H9 (cell line): ENCODE data around the gene CACNB3. TPM values are rescaled to one million over a fixed set of nuclear protein-coding genes. Genes with fewer than 3 reads are reported as not detected.
A peak's percentile ranks its signal among the peaks of the same experiment; 100 is the strongest.

Source experiments
- DNase-seq: peaks from one replicate; pipeline ENCODE4 v3.0.0-alpha.2; 2017
- H2AFZ ChIP-seq: one replicate; pipeline ENCODE4 v1.6.1; 2013; ENCODE audit warnings: mild to moderate bottlenecking, low read length, control low read depth, moderate library complexity
- H2AK5ac ChIP-seq: 2 replicates; pipeline ENCODE4 v1.6.1; 2013; ENCODE audit warnings: low read length, control low read depth, mixed read lengths; ENCODE audit not compliant: insufficient read length
- H2BK120ac ChIP-seq: one replicate; pipeline ENCODE4 v1.6.1; 2013; ENCODE audit warnings: low read depth, mild to moderate bottlenecking, low read length, control low read depth, inconsistent platforms; ENCODE audit not compliant: poor library complexity, severe bottlenecking
- H2BK12ac ChIP-seq: 2 replicates; pipeline ENCODE4 v1.6.1; 2013; ENCODE audit warnings: low read length, control low read depth, mixed read lengths, low read depth; ENCODE audit not compliant: insufficient read length
- H2BK15ac ChIP-seq: 2 replicates; pipeline ENCODE4 v1.6.1; 2013; ENCODE audit warnings: low read depth, low read length, control low read depth
- H2BK20ac ChIP-seq: one replicate; pipeline ENCODE4 v1.6.1; 2013; ENCODE audit warnings: low read depth, mild to moderate bottlenecking, low read length, control low read depth, inconsistent platforms; ENCODE audit not compliant: poor library complexity, severe bottlenecking
- H2BK5ac ChIP-seq: 2 replicates; pipeline ENCODE4 v1.6.1; 2013; ENCODE audit warnings: low read length, control low read depth, mixed read lengths; ENCODE audit not compliant: insufficient read length
- H3K14ac ChIP-seq: 2 replicates; pipeline ENCODE4 v1.6.1; 2013; ENCODE audit warnings: low read length, control low read depth; ENCODE audit not compliant: insufficient read depth
- H3K18ac ChIP-seq: 2 replicates; pipeline ENCODE4 v1.6.1; 2013; ENCODE audit warnings: low read depth, mild to moderate bottlenecking, mixed read lengths, low read length, control low read depth; ENCODE audit not compliant: insufficient read length
- H3K23ac ChIP-seq: 2 replicates; pipeline ENCODE4 v1.6.1; 2013; ENCODE audit warnings: low read length, control low read depth, mixed read lengths, low read depth; ENCODE audit not compliant: insufficient read length
- H3K23me2 ChIP-seq: 2 replicates; pipeline ENCODE4 v1.6.1; 2013; ENCODE audit warnings: low read depth, mild to moderate bottlenecking, mixed read lengths, low read length, control low read depth; ENCODE audit not compliant: insufficient read length, poor library complexity, severe bottlenecking
- H3K27ac ChIP-seq: 2 replicates; pipeline ENCODE4 v1.5.1; 2013; ENCODE audit warnings: low read length, control low read depth, mixed read lengths, low read depth; ENCODE audit not compliant: insufficient read length
- H3K27me3 ChIP-seq: 2 replicates; pipeline ENCODE4 v1.6.1; 2013; ENCODE audit warnings: low read length, control low read depth, inconsistent platforms; ENCODE audit not compliant: insufficient read depth
- H3K4ac ChIP-seq: 2 replicates; pipeline ENCODE4 v1.6.1; 2013; ENCODE audit warnings: low read depth, mild to moderate bottlenecking, control low read depth, inconsistent platforms, low read length, moderate library complexity
- H3K4me1 ChIP-seq: 2 replicates; pipeline ENCODE4 v1.6.1; 2013; ENCODE audit warnings: low read length, control low read depth, inconsistent platforms; ENCODE audit not compliant: insufficient read depth
- H3K4me2 ChIP-seq: 2 replicates; pipeline ENCODE4 v1.6.1; 2013; ENCODE audit warnings: low read length, control low read depth, mixed read lengths; ENCODE audit not compliant: insufficient read length, insufficient read depth
- H3K56ac ChIP-seq: 2 replicates; pipeline ENCODE4 v1.6.1; 2013; ENCODE audit warnings: low read depth, mild to moderate bottlenecking, mixed read lengths, low read length, control low read depth; ENCODE audit not compliant: insufficient read length
- H3K79me1 ChIP-seq: 2 replicates; pipeline ENCODE4 v1.6.1; 2013; ENCODE audit warnings: low read depth, mild to moderate bottlenecking, moderate library complexity, low read length, control low read depth, inconsistent platforms; ENCODE audit not compliant: insufficient read depth, poor library complexity, severe bottlenecking
- H3K79me2 ChIP-seq: 2 replicates; pipeline ENCODE4 v1.6.1; 2013; ENCODE audit warnings: low read length, control low read depth, inconsistent platforms; ENCODE audit not compliant: insufficient read depth
- H3K9ac ChIP-seq: 2 replicates; pipeline ENCODE4 v1.6.1; 2013; ENCODE audit warnings: low read length, control low read depth, mixed read lengths; ENCODE audit not compliant: insufficient read length; ENCODE audit errors: extremely low read depth
- H3K9me3 ChIP-seq: one replicate; pipeline ENCODE4 v1.6.1; 2013; ENCODE audit warnings: low read depth, low read length, inconsistent platforms; ENCODE audit not compliant: control insufficient read depth
- H3T11ph ChIP-seq: one replicate; pipeline ENCODE4 v1.6.1; 2013; ENCODE audit warnings: mild to moderate bottlenecking, low read length, control low read depth, inconsistent platforms
- H4K20me1 ChIP-seq: one replicate; pipeline ENCODE4 v1.6.1; 2013; ENCODE audit not compliant: control insufficient read depth, insufficient read length, insufficient read depth
- H4K5ac ChIP-seq: 2 replicates; pipeline ENCODE4 v1.6.1; 2013; ENCODE audit warnings: low read depth, mild to moderate bottlenecking, mixed read lengths, low read length, control low read depth; ENCODE audit not compliant: insufficient read length
- H4K8ac ChIP-seq: replicated peaks from 2 replicates; pipeline ENCODE4 v1.6.1; 2013; ENCODE audit warnings: low read length, control low read depth, mixed read lengths, low read depth; ENCODE audit not compliant: insufficient read length
- H4K91ac ChIP-seq: 2 replicates; pipeline ENCODE4 v1.6.1; 2013; ENCODE audit warnings: low read depth, mild to moderate bottlenecking, moderate library complexity, mixed read lengths, low read length, control low read depth; ENCODE audit not compliant: insufficient read length
- H3K27ac Mint-ChIP-seq, 3 experiments: 2 replicates in 2 of 3; 3 replicates in 1 of 3; pipeline ENCODE4 v1.8.0; 2020 to 2021; ENCODE audit warnings: mixed read lengths in 3 of 3, mild to moderate bottlenecking in 1 of 3, moderate library complexity in 1 of 3
- H3K27me3 Mint-ChIP-seq: 2 replicates; pipeline ENCODE4 v1.8.0; 2021; ENCODE audit warnings: low read depth, mild to moderate bottlenecking, moderate library complexity, mixed read lengths
- H3K36me3 Mint-ChIP-seq, 3 experiments: 2 replicates in 2 of 3; 3 replicates in 1 of 3; pipeline ENCODE4 v1.8.0; 2020 to 2021; ENCODE audit warnings: low read depth in 3 of 3, mixed read lengths in 3 of 3; ENCODE audit not compliant: insufficient read depth in 1 of 3
- H3K4me1 Mint-ChIP-seq, 2 experiments: 2 replicates each; pipeline ENCODE4 v1.8.0; 2020; ENCODE audit warnings: mixed read lengths in 2 of 2
- H3K4me3 Mint-ChIP-seq, 2 experiments: 2 replicates in 1 of 2; 3 replicates in 1 of 2; pipeline ENCODE4 v1.8.0; 2020 to 2021; ENCODE audit warnings: mild to moderate bottlenecking in 2 of 2, mixed read lengths in 2 of 2, moderate library complexity in 1 of 2
- H3K9me3 Mint-ChIP-seq, 2 experiments: 2 replicates in 1 of 2; 3 replicates in 1 of 2; pipeline ENCODE4 v1.8.0; 2020; ENCODE audit warnings: mild to moderate bottlenecking in 2 of 2, mixed read lengths in 2 of 2, moderate library complexity in 1 of 2
- WGBS: extraction: QIAGEN DNeasy Blood & Tissue Kit; methylation state at CpG from one replicate; pipeline ENCODE4 v1.1.7; 2013; ENCODE audit warnings: missing lambda C conversion rate, low lambda C conversion rate, mixed read lengths; ENCODE audit not compliant: insufficient read length; ENCODE audit errors: extremely low coverage; 5-methylcytosine and 5-hydroxymethylcytosine counted together
- total RNA-seq: library from RNA; stranded (reverse); gene quantifications from 2 replicates; pipeline ENCODE4 v1.2.1, GENCODE V29; 2021
- TF ChIP-seq, protein P1 (sequence below): fragments of 200-600 bp; sonication (generic); conservative IDR thresholded peaks from 3 replicates; pipeline ENCODE4 v1.8.0; 2021; ENCODE audit warnings: antibody characterized with exemption, mild to moderate bottlenecking

The CACNB3 gene
- total RNA-seq, 1 experiment from 2014 or later: 35.1 TPM

DNA sequence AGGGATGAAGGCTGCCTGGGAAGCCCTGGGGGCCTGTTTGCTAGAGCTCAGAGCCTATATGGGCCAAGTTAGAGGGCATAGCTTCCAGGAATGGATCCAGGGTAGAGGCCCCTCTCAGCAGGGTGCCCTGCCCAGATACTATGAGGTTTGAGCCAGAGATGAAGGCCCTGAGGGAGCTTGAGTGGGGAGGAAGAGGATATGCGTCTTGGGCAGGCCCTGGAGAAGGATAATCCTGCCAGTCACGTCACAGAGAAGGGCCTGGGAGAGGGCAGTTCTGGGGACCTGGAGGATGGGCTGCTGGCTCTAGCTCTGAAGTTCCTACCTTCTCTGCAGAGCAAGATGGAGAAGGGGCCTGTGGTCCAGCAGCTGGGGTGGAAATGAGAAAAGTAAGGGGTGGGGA, 5.9 kb upstream of the CACNB3 start:
- TF ChIP-seq, protein P1, sequence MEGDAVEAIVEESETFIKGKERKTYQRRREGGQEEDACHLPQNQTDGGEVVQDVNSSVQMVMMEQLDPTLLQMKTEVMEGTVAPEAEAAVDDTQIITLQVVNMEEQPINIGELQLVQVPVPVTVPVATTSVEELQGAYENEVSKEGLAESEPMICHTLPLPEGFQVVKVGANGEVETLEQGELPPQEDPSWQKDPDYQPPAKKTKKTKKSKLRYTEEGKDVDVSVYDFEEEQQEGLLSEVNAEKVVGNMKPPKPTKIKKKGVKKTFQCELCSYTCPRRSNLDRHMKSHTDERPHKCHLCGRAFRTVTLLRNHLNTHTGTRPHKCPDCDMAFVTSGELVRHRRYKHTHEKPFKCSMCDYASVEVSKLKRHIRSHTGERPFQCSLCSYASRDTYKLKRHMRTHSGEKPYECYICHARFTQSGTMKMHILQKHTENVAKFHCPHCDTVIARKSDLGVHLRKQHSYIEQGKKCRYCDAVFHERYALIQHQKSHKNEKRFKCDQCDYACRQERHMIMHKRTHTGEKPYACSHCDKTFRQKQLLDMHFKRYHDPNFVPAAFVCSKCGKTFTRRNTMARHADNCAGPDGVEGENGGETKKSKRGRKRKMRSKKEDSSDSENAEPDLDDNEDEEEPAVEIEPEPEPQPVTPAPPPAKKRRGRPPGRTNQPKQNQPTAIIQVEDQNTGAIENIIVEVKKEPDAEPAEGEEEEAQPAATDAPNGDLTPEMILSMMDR: no peak
- H3K79me1 ChIP-seq: no peaks in the 10 kb centered on the region
- H3K56ac ChIP-seq: no peak overlapping the region
- Mint-ChIP-seq H3K27ac (no peak overlapping the region; a peak in 1 of 7 replicates), H3K4me3 (peak overlapping the region in 1 of 2 experiments; percentile 64; a peak in 4 of 5 replicates), H3K4me1 (peaks cover 46 to 48% of the 10 kb centered on the region in 2 experiments), H3K9me3 (no peaks in the 10 kb centered on the region), H3K36me3 (no peaks in the 10 kb centered on the region), H3K27me3 (peaks cover 35% of the 10 kb centered on the region)
- 0 out of 2 replicates have a peak, but pooled peaks cover 2% of the 10 kb centered on the region for H3K4me1 ChIP-seq
- H4K91ac ChIP-seq: no peak overlapping the region
- no peak overlapping the region for H4K5ac ChIP-seq
- H3K4ac ChIP-seq: no peak overlapping the region
- no peak overlapping the region for H2AK5ac ChIP-seq
- H2AFZ ChIP-seq: no peak overlapping the region
- peaks cover 19% of the 10 kb centered on the region for H3K27me3 ChIP-seq
- H3K14ac ChIP-seq: no peak overlapping the region
- H3K79me2 ChIP-seq: no peaks in the 10 kb centered on the region
- no peak overlapping the region for H2BK120ac ChIP-seq
- no peak overlapping the region for H3K27ac ChIP-seq
- H4K8ac ChIP-seq: no peak overlapping the region
- H3K23me2 ChIP-seq: peaks cover 18% of the 10 kb centered on the region
- no peak overlapping the region for H2BK20ac ChIP-seq
- no peak for DNase-seq
- WGBS: no CpG with 5 or more reads among the region's 2 CpGs
- H3K4me2 ChIP-seq: no peak overlapping the region
- H3K9ac ChIP-seq: no peak overlapping the region
- no peak overlapping the region for H2BK5ac ChIP-seq
- H3T11ph ChIP-seq: no peak overlapping the region
- H3K23ac ChIP-seq: no peak overlapping the region
- no peak overlapping the region for H2BK12ac ChIP-seq
- no peaks in the 10 kb centered on the region for H3K9me3 ChIP-seq
- H3K18ac ChIP-seq: no peak overlapping the region
- H4K20me1 ChIP-seq: no peaks in the 10 kb centered on the region
- no peak overlapping the region for H2BK15ac ChIP-seq
